Breast epithelium (tissue), 3 donors: ENCODE measurements around the gene SPN.
"Not testable (repeated sequence)": the region's sequence is repeated elsewhere in the genome, so short reads cannot be mapped to it uniquely, and the experiment has no call there.

Experiments
- POLR2A ChIP-seq: fragments of 450-650 bp; IDR thresholded peaks from one replicate; pipeline ENCODE4 v1.6.1; 2016; ENCODE audit warnings: antibody characterized with exemption, mild to moderate bottlenecking, moderate library complexity
- POLR2AphosphoS5 ChIP-seq, 3 donors: sonication (generic); formaldehyde crosslinking; IDR thresholded peaks; one replicate each; pipeline ENCODE4 v1.6.1; 2017; ENCODE audit warnings: antibody characterized with exemption in 3 of 3
- TF ChIP-seq, protein P1 (sequence below), 3 donors: fragments of 450-650 bp; IDR thresholded peaks; one replicate each; pipeline ENCODE4 v1.5.1; 2016 to 2017; ENCODE audit warnings: antibody characterized with exemption in 3 of 3, mild to moderate bottlenecking in 3 of 3, moderate library complexity in 3 of 3

DNA sequence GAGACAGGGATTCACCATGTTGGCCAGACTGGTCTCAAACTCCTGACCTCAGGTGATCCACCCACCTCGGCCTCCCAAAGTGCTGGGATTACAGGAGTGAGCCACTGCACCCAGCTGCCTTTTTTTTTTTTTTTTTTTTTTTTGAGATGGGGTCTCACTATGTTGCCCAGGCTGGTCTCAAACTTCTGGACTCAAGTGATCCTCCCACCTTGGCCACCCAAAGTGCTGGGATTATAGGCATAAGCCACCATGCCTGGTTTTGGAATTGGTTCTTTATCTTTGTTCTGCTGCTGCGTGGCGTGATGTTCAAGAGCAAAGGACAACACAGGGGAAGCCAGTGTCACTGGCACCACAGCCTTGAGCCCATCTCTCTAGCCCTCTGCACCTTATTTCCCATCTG lies 32.6 kb downstream of the SPN start:
- TF ChIP-seq, protein P1, sequence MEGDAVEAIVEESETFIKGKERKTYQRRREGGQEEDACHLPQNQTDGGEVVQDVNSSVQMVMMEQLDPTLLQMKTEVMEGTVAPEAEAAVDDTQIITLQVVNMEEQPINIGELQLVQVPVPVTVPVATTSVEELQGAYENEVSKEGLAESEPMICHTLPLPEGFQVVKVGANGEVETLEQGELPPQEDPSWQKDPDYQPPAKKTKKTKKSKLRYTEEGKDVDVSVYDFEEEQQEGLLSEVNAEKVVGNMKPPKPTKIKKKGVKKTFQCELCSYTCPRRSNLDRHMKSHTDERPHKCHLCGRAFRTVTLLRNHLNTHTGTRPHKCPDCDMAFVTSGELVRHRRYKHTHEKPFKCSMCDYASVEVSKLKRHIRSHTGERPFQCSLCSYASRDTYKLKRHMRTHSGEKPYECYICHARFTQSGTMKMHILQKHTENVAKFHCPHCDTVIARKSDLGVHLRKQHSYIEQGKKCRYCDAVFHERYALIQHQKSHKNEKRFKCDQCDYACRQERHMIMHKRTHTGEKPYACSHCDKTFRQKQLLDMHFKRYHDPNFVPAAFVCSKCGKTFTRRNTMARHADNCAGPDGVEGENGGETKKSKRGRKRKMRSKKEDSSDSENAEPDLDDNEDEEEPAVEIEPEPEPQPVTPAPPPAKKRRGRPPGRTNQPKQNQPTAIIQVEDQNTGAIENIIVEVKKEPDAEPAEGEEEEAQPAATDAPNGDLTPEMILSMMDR (IDR thresholded peaks at IDR 0.05) = not testable (repeated sequence)
- not testable (repeated sequence) for TF ChIP-seq POLR2A; POLR2AphosphoS5 (IDR thresholded peaks at IDR 0.05)
